MM.1S (cell line): Measurements from ENCODE around the gene TNFRSF14.

Source experiments
- DNase-seq: peaks from one replicate; pipeline ENCODE4 v3.0.0-alpha.2; 2015
- H2AFZ ChIP-seq: fragments of 300-600 bp; sonication (generic); 2 replicates; pipeline ENCODE4 v1.6.0; 2016; ENCODE audit warnings: antibody characterized with exemption, low read length
- H3F3A ChIP-seq: fragments of 300-600 bp; sonication (generic); 2 replicates; pipeline ENCODE4 v1.6.1; 2016; ENCODE audit warnings: mild to moderate bottlenecking, antibody characterized with exemption, low read length, moderate library complexity, mixed read lengths; ENCODE audit not compliant: insufficient read depth
- H3K27ac ChIP-seq: fragments of 300-600 bp; sonication (generic); 2 replicates; pipeline ENCODE4 v1.5.1; 2016; ENCODE audit warnings: mild to moderate bottlenecking, low read length
- H3K27me3 ChIP-seq: fragments of 300-600 bp; sonication (generic); replicated peaks from 2 replicates; pipeline ENCODE4 v1.6.0; 2016; ENCODE audit warnings: low read length; ENCODE audit not compliant: insufficient read depth
- H3K36me3 ChIP-seq: fragments of 300-600 bp; sonication (generic); replicated peaks from 2 replicates; pipeline ENCODE4 v1.6.1; 2016; ENCODE audit warnings: mild to moderate bottlenecking, low read length, mixed read lengths; ENCODE audit not compliant: insufficient read depth
- H3K4me1 ChIP-seq: fragments of 300-600 bp; sonication (generic); 2 replicates; pipeline ENCODE4 v1.6.1; 2016; ENCODE audit warnings: low read length, mixed read lengths
- H3K4me2 ChIP-seq: fragments of 300-600 bp; sonication (generic); 2 replicates; pipeline ENCODE4 v1.6.0; 2016; ENCODE audit warnings: low read depth, low read length
- H3K4me3 ChIP-seq: fragments of 300-600 bp; sonication (generic); 2 replicates; pipeline ENCODE4 v1.5.1; 2016; ENCODE audit warnings: low read length, mixed read lengths
- H3K79me2 ChIP-seq: fragments of 300-600 bp; sonication (generic); 2 replicates; pipeline ENCODE4 v1.6.1; 2016; ENCODE audit warnings: mixed run types, low read length, mixed read lengths
- H3K9ac ChIP-seq: fragments of 300-600 bp; sonication (generic); 2 replicates; pipeline ENCODE4 v1.6.1; 2016; ENCODE audit warnings: low read length, mixed read lengths
- H3K9me2 ChIP-seq: fragments of 300-600 bp; sonication (generic); replicated peaks from 2 replicates; pipeline ENCODE4 v1.6.1; 2016; ENCODE audit warnings: mild to moderate bottlenecking, low read length, mixed read lengths; ENCODE audit not compliant: insufficient read depth
- H3K9me3 ChIP-seq: fragments of 300-600 bp; sonication (generic); replicated peaks from 2 replicates; pipeline ENCODE4 v1.6.1; 2016; ENCODE audit warnings: mild to moderate bottlenecking, low read length, mixed read lengths; ENCODE audit not compliant: insufficient read depth
- H4K20me1 ChIP-seq: fragments of 300-600 bp; sonication (generic); 2 replicates; pipeline ENCODE4 v1.6.1; 2016; ENCODE audit warnings: mild to moderate bottlenecking, low read length, moderate library complexity, mixed read lengths; ENCODE audit not compliant: insufficient read depth
- CTCF ChIP-seq: fragments of 300-600 bp; sonication (generic); IDR thresholded peaks from 2 replicates; pipeline ENCODE4 v1.5.1; 2016; ENCODE audit warnings: antibody characterized with exemption, low read length, mixed read lengths
- EZH2 ChIP-seq: fragments of 300-600 bp; sonication (generic); optimal IDR thresholded peaks from 2 replicates; pipeline ENCODE3; 2017; ENCODE audit warnings: low read depth, mild to moderate bottlenecking, antibody characterized with exemption, low read length, mixed read lengths
- EZH2phosphoT487 ChIP-seq: fragments of 300-600 bp; sonication (generic); IDR thresholded peaks from 2 replicates; pipeline ENCODE4 v1.6.1; 2018; ENCODE audit warnings: antibody characterized with exemption, low read length

Gene TNFRSF14

GRCh38 chr1:2530513-2531361 is 25.4 kb upstream of the TNFRSF14 start:
- TF ChIP-seq CTCF (no peak), EZH2phosphoT487 (0 out of 2 replicates have a peak, but pooled peaks have one; percentile 47)
- Histone ChIP-seq H3K4me3 (no peak overlapping the region), H4K20me1 (no peaks in the 10 kb centered on the region), H3K27ac (no peak overlapping the region), H3K9ac (no peak overlapping the region), H3K9me2 (no peaks in the 10 kb centered on the region), H3K36me3 (no peaks in the 10 kb centered on the region), H3K9me3 (no peaks in the 10 kb centered on the region), H3K27me3 (peaks cover 83% of the 10 kb centered on the region), H3K4me2 (no peak overlapping the region), H2AFZ (no peak overlapping the region), H3K4me1 (peaks cover 5% of the 10 kb centered on the region), H3F3A (no peaks in the 10 kb centered on the region), H3K79me2 (peaks cover 3% of the 10 kb centered on the region)
- DNase-seq, result no peak

GRCh38 chr1:2532485-2533160 is 23.5 kb upstream of the TNFRSF14 start:
- Histone ChIP-seq H2AFZ (no peak overlapping the region), H3K27me3 (peaks cover 83% of the 10 kb centered on the region), H3K36me3 (no peaks in the 10 kb centered on the region), H3K4me2 (no peak overlapping the region), H3K9me3 (no peaks in the 10 kb centered on the region), H3K4me1 (no peaks in the 10 kb centered on the region), H3K9me2 (no peaks in the 10 kb centered on the region), H3F3A (no peaks in the 10 kb centered on the region), H4K20me1 (no peaks in the 10 kb centered on the region), H3K27ac (no peak overlapping the region), H3K9ac (no peak overlapping the region), H3K4me3 (no peak overlapping the region), H3K79me2 (no peaks in the 10 kb centered on the region)
- no peak for DNase-seq
- TF ChIP-seq CTCF (no peak), EZH2phosphoT487 (no peak), EZH2 (no peak)

GRCh38 chr1:2533365-2533764 is 22.8 kb upstream of the TNFRSF14 start:
- no peak for TF ChIP-seq CTCF
- TF ChIP-seq EZH2phosphoT487, result no peak
- no peak for TF ChIP-seq EZH2
- Histone ChIP-seq H3K79me2 (no peaks in the 10 kb centered on the region), H3K27me3 (peaks cover 77% of the 10 kb centered on the region), H3K9ac (no peak overlapping the region), H3K4me3 (no peak overlapping the region), H3K27ac (no peak overlapping the region), H3K36me3 (no peaks in the 10 kb centered on the region), H3K9me2 (no peaks in the 10 kb centered on the region), H3K9me3 (no peaks in the 10 kb centered on the region), H4K20me1 (no peaks in the 10 kb centered on the region), H3K4me2 (no peak overlapping the region), H3F3A (no peaks in the 10 kb centered on the region), H2AFZ (no peak overlapping the region), H3K4me1 (no peaks in the 10 kb centered on the region)
- DNase-seq, result no peak
